Gastrocnemius medialis (tissue), 4 donors: ENCODE measurements around the gene EDEM1. TPM values are rescaled to one million over a fixed set of nuclear protein-coding genes. Genes with fewer than 3 reads are reported as not detected.
"Not testable (repeated sequence)": the region's sequence is repeated elsewhere in the genome, so short reads cannot be mapped to it uniquely, and the experiment has no call there.

Experiments
- ATAC-seq, 2 donors: fragments of 150-250 bp; one replicate each; pipeline ENCODE4 v1.9.1; 2016
- DNase-seq, 2 donors: peaks; one replicate each; pipeline ENCODE4 v3.0.0-alpha.2; 2019
- H3K27ac ChIP-seq, 4 donors: fragments of 200-600 bp; sonication (generic); 1 replicate in 1 of 4; 2 replicates in 3 of 4; pipeline ENCODE4 v1.5.1; 2016 to 2018; ENCODE audit warnings: mild to moderate bottlenecking in 2 of 4, moderate library complexity in 1 of 4
- H3K27me3 ChIP-seq, 3 donors: fragments of 200-600 bp; sonication (generic) in 2 of 3; 1 replicate in 1 of 3; 2 replicates in 2 of 3; pipeline versions ENCODE4 v1.5.1 to v1.6.0; 2016 to 2019; ENCODE audit warnings: mild to moderate bottlenecking in 1 of 3, moderate library complexity in 1 of 3
- H3K36me3 ChIP-seq, 2 donors: fragments of 200-600 bp; sonication (generic) in 1 of 2; one replicate each; pipeline ENCODE4 v1.5.1; 2017 to 2018
- H3K4me1 ChIP-seq, 2 donors: fragments of 200-600 bp; sonication (generic) in 1 of 2; one replicate each; pipeline ENCODE4 v1.5.1; 2016 to 2017; ENCODE audit warnings: mild to moderate bottlenecking in 2 of 2
- H3K4me3 ChIP-seq, 4 donors: fragments of 200-600 bp; sonication (generic) in 3 of 4; 1 replicate in 1 of 4; 2 replicates in 3 of 4; pipeline ENCODE4 v1.5.1; 2016 to 2019; ENCODE audit warnings: mild to moderate bottlenecking in 2 of 4
- H3K9me3 ChIP-seq, 3 donors: fragments of 200-600 bp; sonication (generic) in 2 of 3; 1 replicate in 1 of 3; 2 replicates in 2 of 3; pipeline ENCODE4 v1.5.1; 2016 to 2019
- CTCF ChIP-seq, 5 experiments: fragments of 450-650 bp in 3 of 5; fragments of 200-600 bp in 2 of 5; sonication (generic) in 2 of 5; IDR thresholded peaks in 4 of 5; conservative IDR thresholded peaks in 1 of 5; 1 replicate in 4 of 5; 2 replicates in 1 of 5; pipeline ENCODE4 v1.5.1; 2016 to 2019; ENCODE audit warnings: antibody characterized with exemption in 5 of 5, mild to moderate bottlenecking in 3 of 5, moderate library complexity in 3 of 5
- POLR2A ChIP-seq, 2 donors: fragments of 450-650 bp; IDR thresholded peaks; one replicate each; pipeline ENCODE4 v1.6.1; 2017; ENCODE audit warnings: antibody characterized with exemption in 2 of 2, mild to moderate bottlenecking in 2 of 2, moderate library complexity in 2 of 2
- in situ Hi-C, 4 donors: fragments of 200-750 bp; cut with MboI; loops; one replicate each; pipeline versions ENCODE4 v1.15.0 to v1.8.0; 2017; ENCODE audit warnings: low sequenced_read_pairs in 4 of 4
- intact Hi-C: fragments of 100-400 bp; cut with DNase I; formaldehyde crosslinking; loops from one replicate; pipeline ENCODE4 v1.15.1; 2023; ENCODE audit warnings: low total_unique reads
- total RNA-seq, 4 donors: library from RNA; depleted of rRNA; stranded (reverse); fragments of >200 nt; gene quantifications; one replicate each; pipeline versions ENCODE4 v1.1.0 to v1.2.3, GENCODE V29; 2016

EDEM1 gene
- total RNA-seq, 4 donors from 2014 or later, result 7.8 to 12.3 (median 11.4) TPM

GRCh38 chr3:5168110-5168509 lies 19.4 kb upstream of the EDEM1 start:
- in situ Hi-C loops (no loop called here), intact Hi-C loops (no loop called here)
- TF ChIP-seq POLR2A (IDR thresholded peaks at IDR 0.05) (no peak), CTCF (IDR thresholded peaks at IDR 0.05 in 4 of 5, conservative IDR thresholded peaks at IDR 0.05 in 1 of 5) (no peak)
- H3K36me3 ChIP-seq, result peaks cover 0 to 27% of the 10 kb centered on the region in 2 donors
- no peak for DNase-seq
- no peaks in the 10 kb centered on the region for H3K27me3 ChIP-seq
- peak overlapping the region; percentile 9 to 86 (median 67) for H3K27ac ChIP-seq
- no peak for ATAC-seq
- H3K9me3 ChIP-seq, result no peaks in the 10 kb centered on the region
- H3K4me1 ChIP-seq, result peaks cover 41 to 58% of the 10 kb centered on the region in 2 donors
- H3K4me3 ChIP-seq, result no peak overlapping the region

DNA sequence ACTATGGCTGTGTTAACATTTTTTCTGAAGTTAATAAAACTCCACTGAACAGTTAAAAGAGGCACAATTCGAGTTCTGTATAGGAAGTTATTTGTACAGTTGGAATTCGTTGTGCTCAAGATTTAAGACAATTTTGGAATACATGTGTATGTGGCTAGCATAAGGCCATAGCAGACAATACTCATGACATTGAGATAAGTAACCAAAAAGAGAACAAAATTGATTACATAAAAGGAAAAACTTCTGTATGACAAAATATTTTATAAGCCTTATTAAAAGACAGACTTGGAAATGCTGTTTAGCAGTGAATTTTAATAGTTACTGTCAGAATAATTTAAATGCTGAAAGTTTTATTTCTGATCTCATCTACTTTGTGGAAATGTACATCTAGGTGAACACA lies 17.7 kb upstream of the EDEM1 start:
- in situ Hi-C loops (no loop called here), intact Hi-C loops (no loop called here)
- Histone ChIP-seq H3K27me3 (no peaks in the 10 kb centered on the region), H3K27ac (peak overlapping the region in 1 of 4 donors; percentile 86), H3K4me1 (peaks cover 29 to 49% of the 10 kb centered on the region in 2 donors), H3K9me3 (no peaks in the 10 kb centered on the region), H3K36me3 (peaks cover 0 to 42% of the 10 kb centered on the region in 2 donors), H3K4me3 (no peak overlapping the region)
- no peak for ATAC-seq
- no peak for DNase-seq
- TF ChIP-seq CTCF (IDR thresholded peaks at IDR 0.05 in 4 of 5, conservative IDR thresholded peaks at IDR 0.05 in 1 of 5), result no peak
- no peak for TF ChIP-seq POLR2A (IDR thresholded peaks at IDR 0.05)

GRCh38 chr3:5170975-5171374 lies 16.5 kb upstream of the EDEM1 start:
- TF ChIP-seq POLR2A (IDR thresholded peaks at IDR 0.05) (no peak), CTCF (IDR thresholded peaks at IDR 0.05 in 4 of 5, conservative IDR thresholded peaks at IDR 0.05 in 1 of 5) (no peak)
- in situ Hi-C loops (no loop called here), intact Hi-C loops (no loop called here)
- H3K27me3 ChIP-seq, result no peaks in the 10 kb centered on the region
- no peak overlapping the region for H3K27ac ChIP-seq
- ATAC-seq (no peak), DNase-seq (no peak)
- H3K36me3 ChIP-seq, result peaks cover 0 to 52% of the 10 kb centered on the region in 2 donors
- peaks cover 20 to 39% of the 10 kb centered on the region in 2 donors for H3K4me1 ChIP-seq
- H3K4me3 ChIP-seq, result no peak overlapping the region
- no peaks in the 10 kb centered on the region for H3K9me3 ChIP-seq

- Histone ChIP-seq H3K4me3 (no peak overlapping the region), H3K27me3 (no peaks in the 10 kb centered on the region), H3K4me1 (peaks cover 12 to 33% of the 10 kb centered on the region in 2 donors), H3K27ac (no peak overlapping the region), H3K9me3 (no peaks in the 10 kb centered on the region), H3K36me3 (peaks cover 0 to 60% of the 10 kb centered on the region in 2 donors)
- TF ChIP-seq CTCF (IDR thresholded peaks at IDR 0.05 in 4 of 5, conservative IDR thresholded peaks at IDR 0.05 in 1 of 5) (no peak), POLR2A (IDR thresholded peaks at IDR 0.05) (no peak)
- intact Hi-C loops, result no loop called here
- no peak for ATAC-seq
- in situ Hi-C loops, result no loop called here
- no peak for DNase-seq
These were observed 15.5 kb upstream of the EDEM1 start for GRCh38 chr3:5172018-5172417.

DNA sequence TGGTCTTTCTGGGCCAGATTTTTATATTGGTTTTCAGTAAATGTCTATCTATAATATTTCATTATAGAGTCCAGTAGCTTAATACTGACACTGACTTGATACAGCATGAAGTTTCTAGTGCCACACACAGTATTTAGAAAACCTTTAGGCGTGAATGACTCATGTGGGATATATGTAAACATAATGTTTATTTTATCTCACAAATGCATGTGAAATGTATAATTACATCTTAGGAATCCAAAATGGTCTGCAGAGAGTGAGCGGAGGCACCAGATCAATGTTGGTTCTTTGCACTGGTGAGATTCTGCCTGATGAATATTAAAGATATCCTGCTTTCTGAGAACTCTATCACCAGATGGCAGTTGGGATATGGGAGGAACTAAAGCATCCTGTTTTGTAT lies 8.5 kb upstream of the EDEM1 start:
- in situ Hi-C loops, result loop anchor here in 1 of 4 donors (25.0 kb wide), 1 partner anchor 192 kb away; the partner anchor contains the start of gene BHLHE40
- intact Hi-C loops, H3K27ac ChIP-seq, H3K4me3 ChIP-seq, H3K27me3 ChIP-seq, DNase-seq, ATAC-seq, H3K9me3 ChIP-seq: not testable (repeated sequence)
- Histone ChIP-seq H3K4me1 (peaks cover 8 to 13% of the 10 kb centered on the region in 2 donors), H3K36me3 (peaks cover 3 to 75% of the 10 kb centered on the region in 2 donors)
